ENCODE measurements around the gene TCF7. TPM values are rescaled to one million over a fixed set of nuclear protein-coding genes. Genes with fewer than 3 reads are reported as not detected.

TCF7 gene
- total RNA-seq, 4 donors from 2014 or later, result 0.25 to 2.1 (median 0.66) TPM

DNA sequence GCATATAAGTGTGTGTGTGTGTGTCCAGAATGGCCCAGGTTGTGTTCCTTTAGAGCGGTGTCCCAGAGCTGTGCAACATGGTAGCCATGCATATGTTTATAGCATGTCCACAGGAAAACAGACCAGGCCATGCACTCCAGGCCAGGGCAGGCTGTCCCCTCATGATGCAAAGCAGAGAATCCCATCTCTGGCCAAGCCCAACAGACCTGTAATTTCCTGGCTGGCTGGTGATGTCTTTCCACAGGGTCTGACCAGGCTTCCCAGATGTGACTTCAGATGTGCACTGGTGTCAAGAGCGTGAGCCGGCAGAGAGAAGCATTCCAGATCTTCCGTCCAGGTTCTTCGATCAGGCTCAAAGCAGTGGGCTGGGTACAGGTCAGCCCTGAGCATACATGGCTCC, 21.1 kb upstream of the TCF7 start:
- no peak overlapping the region for H3K27ac ChIP-seq
- DNase-seq (no peak), ATAC-seq (peak in 1 of 2 donors; percentile 6)
- in situ Hi-C loops (cut with MboI; ENCODE audit: low sequenced_read_pairs in 4 of 4) (loop anchor here in 1 of 4 donors (10.0 kb wide), 1 partner anchor 51 kb away; no protein-coding TSS in a partner anchor), intact Hi-C loops (cut with DNase I; ENCODE audit: low total_unique reads) (no loop called here)
- H3K9me3 ChIP-seq, result no peaks in the 10 kb centered on the region
- no peaks in the 10 kb centered on the region for H3K4me1 ChIP-seq
- no peaks in the 10 kb centered on the region for H3K27me3 ChIP-seq
- no peak overlapping the region for H3K4me3 ChIP-seq
- H3K36me3 ChIP-seq, result no peaks in the 10 kb centered on the region
- TF ChIP-seq, protein P1, sequence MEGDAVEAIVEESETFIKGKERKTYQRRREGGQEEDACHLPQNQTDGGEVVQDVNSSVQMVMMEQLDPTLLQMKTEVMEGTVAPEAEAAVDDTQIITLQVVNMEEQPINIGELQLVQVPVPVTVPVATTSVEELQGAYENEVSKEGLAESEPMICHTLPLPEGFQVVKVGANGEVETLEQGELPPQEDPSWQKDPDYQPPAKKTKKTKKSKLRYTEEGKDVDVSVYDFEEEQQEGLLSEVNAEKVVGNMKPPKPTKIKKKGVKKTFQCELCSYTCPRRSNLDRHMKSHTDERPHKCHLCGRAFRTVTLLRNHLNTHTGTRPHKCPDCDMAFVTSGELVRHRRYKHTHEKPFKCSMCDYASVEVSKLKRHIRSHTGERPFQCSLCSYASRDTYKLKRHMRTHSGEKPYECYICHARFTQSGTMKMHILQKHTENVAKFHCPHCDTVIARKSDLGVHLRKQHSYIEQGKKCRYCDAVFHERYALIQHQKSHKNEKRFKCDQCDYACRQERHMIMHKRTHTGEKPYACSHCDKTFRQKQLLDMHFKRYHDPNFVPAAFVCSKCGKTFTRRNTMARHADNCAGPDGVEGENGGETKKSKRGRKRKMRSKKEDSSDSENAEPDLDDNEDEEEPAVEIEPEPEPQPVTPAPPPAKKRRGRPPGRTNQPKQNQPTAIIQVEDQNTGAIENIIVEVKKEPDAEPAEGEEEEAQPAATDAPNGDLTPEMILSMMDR (IDR thresholded peaks at IDR 0.05 in 4 of 5, conservative IDR thresholded peaks at IDR 0.05 in 1 of 5), result no peak

DNA sequence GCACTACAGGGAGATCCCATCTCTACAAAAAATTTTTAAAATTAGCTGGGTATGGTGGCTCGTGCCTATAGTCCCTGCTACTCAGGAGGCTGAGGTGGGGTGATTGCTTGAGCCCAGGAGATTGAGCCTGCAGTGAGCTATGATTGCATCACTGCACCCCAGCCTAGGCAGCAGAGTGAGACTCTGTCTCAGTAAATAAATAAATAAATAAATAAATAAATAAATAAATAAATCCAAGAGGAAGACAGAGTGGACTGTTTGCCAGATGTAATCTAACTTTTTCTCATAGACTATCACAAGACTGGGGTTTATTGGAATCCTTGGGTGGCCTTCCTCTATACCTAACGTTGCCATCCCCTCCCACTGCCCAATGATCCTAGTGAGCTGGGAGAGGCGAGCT, 19.2 kb upstream of the TCF7 start:
- Histone ChIP-seq H3K9me3 (no peaks in the 10 kb centered on the region), H3K36me3 (no peaks in the 10 kb centered on the region), H3K4me3 (no peak overlapping the region), H3K27me3 (no peaks in the 10 kb centered on the region), H3K27ac (no peak overlapping the region), H3K4me1 (no peaks in the 10 kb centered on the region)
- no peak for TF ChIP-seq POLR2A (IDR thresholded peaks at IDR 0.05)
- TF ChIP-seq, protein P1 (IDR thresholded peaks at IDR 0.05 in 4 of 5, conservative IDR thresholded peaks at IDR 0.05 in 1 of 5), result no peak
- ATAC-seq (no peak), DNase-seq (no peak)
- in situ Hi-C loops (cut with MboI; ENCODE audit: low sequenced_read_pairs in 4 of 4), result loop anchor here in 1 of 4 donors (10.0 kb wide), 1 partner anchor 50 kb away; no protein-coding TSS in a partner anchor
- intact Hi-C loops (cut with DNase I; ENCODE audit: low total_unique reads), result no loop called here

- DNase-seq (no peak), ATAC-seq (no peak)
- H3K9me3 ChIP-seq, result no peaks in the 10 kb centered on the region
- H3K27ac ChIP-seq, result no peak overlapping the region
- no peak overlapping the region for H3K4me3 ChIP-seq
- no peaks in the 10 kb centered on the region for H3K27me3 ChIP-seq
- no peaks in the 10 kb centered on the region for H3K4me1 ChIP-seq
- intact Hi-C loops (cut with DNase I; ENCODE audit: low total_unique reads), result no loop called here
- no peak for TF ChIP-seq POLR2A (IDR thresholded peaks at IDR 0.05)
- TF ChIP-seq, protein P1 (IDR thresholded peaks at IDR 0.05 in 4 of 5, conservative IDR thresholded peaks at IDR 0.05 in 1 of 5), result no peak
- no peaks in the 10 kb centered on the region for H3K36me3 ChIP-seq
- in situ Hi-C loops (cut with MboI; ENCODE audit: low sequenced_read_pairs in 4 of 4), result loop anchor here in 1 of 4 donors (10.0 kb wide), 1 partner anchor 49 kb away; no protein-coding TSS in a partner anchor
Measured at GRCh38 chr5:134095887-134096589, 18.4 kb upstream of the TCF7 start.

DNA sequence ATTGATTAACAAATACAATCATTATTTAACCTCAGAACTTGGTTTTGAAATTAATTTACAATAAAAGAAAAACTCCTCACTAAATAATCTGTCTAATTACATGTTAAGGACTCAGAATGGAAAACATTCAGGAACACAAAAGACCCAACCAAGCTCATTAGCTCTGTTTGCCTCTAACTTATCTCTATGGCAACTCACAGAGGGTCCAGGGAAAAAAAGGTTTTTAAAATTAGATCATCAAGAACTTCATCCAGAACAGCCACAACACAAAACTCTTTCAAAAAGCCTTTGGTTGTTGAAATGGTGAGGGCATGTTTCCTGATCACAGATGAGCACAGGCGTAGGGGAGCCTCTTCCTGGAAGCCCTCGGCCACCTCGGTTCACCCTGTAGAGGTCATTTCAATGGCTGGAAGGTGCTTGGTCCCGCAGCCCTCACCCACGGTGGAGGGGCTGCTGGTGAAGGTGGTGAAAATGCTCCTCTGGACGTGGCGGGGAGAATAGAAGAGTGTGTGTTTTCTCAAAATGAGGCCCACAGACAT, 17.2 kb upstream of the TCF7 start:
- Histone ChIP-seq H3K4me3 (no peak overlapping the region), H3K27ac (no peak overlapping the region), H3K36me3 (no peaks in the 10 kb centered on the region), H3K9me3 (no peaks in the 10 kb centered on the region), H3K4me1 (no peaks in the 10 kb centered on the region), H3K27me3 (no peaks in the 10 kb centered on the region)
- in situ Hi-C loops (cut with MboI; ENCODE audit: low sequenced_read_pairs in 4 of 4), result loop anchor here in 1 of 4 donors (10.0 kb wide), 1 partner anchor 48 kb away; no protein-coding TSS in a partner anchor
- TF ChIP-seq, protein P1 (IDR thresholded peaks at IDR 0.05 in 4 of 5, conservative IDR thresholded peaks at IDR 0.05 in 1 of 5), result no peak
- TF ChIP-seq POLR2A (IDR thresholded peaks at IDR 0.05), result no peak
- intact Hi-C loops (cut with DNase I; ENCODE audit: low total_unique reads), result no loop called here
- DNase-seq (no peak), ATAC-seq (no peak)
